HG03280 (cell line): ENCODE results near the gene KCTD16.

Experiments used
- ATAC-seq: cut with Tn5 transposase; IDR thresholded peaks from one replicate; pipeline ENCODE4 v1.9.1; 2021; ENCODE audit warnings: mild to moderate bottlenecking, moderate library complexity; ENCODE audit not compliant: unreplicated experiment

KCTD16 gene

DNA sequence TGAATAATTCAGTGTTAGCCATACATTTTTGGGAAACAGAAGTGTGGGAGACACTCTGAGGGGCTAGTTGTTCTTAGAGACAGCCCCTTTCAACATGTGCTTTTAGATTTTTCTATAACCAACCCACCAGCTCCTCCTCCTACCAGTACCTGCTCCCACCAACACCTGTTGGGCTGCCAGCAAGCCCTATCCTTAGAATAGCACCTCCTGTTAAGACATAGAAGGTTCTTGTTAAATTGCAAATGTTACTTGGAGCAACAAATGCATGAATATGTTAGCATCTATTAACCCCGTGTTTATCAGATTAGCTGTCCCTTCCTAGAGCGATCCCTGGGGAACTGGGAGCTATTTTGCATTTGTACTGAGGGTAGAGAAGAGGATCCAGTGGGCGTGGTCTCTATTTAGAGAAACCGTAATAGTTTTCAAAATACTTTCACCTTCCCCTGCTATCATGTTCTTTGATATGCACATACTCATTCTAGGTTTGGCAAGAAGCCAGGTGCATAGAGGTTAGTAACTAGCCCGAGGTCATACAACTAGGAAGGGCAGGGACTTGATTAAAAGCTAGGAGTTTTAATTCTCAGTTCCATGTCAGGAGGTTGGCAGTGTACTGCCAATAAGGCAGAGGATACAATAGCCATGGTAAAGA is 334.4 kb downstream of the KCTD16 start:
- ATAC-seq = no peak

DNA sequence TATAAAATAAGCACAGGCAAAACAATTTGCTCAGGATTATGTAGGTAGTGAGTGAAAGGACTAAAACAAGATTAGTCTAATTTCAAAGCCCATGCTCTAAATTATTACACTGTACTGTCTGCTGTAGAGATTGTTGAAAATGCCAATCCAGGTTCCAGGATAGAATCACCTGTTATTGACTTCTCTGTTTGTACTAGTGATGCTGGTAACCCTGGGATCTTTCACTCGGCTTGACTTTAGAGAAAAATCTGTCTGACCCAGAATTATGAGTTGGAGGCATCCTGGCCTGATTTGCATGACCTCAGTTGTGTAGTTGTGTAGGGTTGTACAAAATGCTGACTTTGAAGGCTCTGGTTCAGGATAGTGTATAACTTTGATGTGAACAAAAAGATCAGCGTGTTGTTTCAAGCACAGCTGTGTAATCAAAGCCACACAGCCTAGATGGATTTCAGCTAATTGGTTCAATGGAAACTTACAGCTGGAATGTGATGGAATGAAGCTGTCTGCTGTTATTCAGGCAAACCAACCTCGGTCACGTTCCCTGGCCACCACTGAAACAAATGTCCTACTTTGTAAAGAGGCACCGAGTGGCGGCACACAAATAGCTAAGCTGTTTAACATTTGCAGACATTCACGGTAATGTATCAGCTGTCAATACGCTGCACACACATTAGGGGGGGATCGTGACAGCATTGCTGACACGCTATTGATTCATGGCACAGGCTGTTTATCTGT is 340.3 kb downstream of the KCTD16 start:
- ATAC-seq = no peak

DNA sequence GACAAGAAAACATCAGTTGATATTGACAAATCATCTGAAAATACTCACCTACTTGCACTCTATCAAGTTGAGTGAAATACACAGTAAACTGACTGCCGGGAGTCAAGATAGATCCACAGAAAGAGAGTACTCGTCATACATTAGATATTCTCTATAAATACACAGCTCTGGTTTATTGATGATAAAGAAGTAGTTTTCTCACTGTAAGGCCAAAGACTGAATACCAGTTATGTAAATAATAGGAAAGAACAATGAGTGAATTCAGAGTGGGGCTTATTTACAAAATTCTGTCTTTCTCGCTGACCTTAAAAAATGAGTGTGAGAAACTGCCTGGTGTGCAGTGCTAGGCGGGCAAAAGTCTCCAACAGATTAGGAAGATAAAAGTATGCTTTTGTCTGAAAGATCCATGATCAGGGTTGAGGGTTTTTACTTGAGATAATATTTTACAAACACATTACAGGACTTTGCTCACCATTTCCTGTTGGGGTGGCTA is 341.0 kb downstream of the KCTD16 start:
- ATAC-seq = no peak

DNA sequence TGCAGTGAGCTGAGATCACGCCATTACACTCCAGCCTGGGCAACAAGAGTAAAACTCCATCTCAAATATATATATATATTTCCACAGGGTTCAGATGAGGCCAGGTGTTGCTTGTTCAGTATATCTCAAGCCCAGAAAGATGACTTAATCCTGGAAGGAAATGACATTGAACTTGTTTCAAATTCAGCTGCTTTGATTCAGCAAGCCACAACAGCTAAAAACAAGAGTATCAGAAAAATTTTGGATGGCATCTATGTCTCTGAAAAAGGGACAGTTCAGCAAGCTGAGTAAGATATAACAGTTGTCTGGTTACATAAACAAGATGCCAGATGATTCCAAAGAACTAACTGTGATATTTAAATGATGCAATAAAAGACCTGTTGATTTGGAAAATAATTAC is 352.0 kb downstream of the KCTD16 start:
- no peak for ATAC-seq

DNA sequence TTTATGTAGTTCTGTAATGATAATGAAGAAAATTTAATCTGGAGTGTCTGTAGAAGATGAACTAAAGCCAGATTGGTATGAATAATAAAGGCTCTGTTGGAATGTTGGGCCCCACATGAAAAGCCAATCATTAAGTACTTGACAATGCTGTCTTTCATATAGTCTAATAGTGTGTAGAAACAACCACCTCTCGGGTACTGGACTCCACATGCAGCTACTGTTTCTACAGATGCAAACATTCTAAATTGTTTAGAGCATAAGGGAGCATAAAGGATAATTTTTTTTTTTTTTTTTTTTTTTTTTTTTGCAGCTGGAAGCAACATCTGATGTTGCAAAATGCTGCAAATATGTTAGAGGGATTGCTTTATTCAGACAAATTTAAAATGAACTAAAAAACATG is 354.3 kb downstream of the KCTD16 start:
- ATAC-seq = no peak

DNA sequence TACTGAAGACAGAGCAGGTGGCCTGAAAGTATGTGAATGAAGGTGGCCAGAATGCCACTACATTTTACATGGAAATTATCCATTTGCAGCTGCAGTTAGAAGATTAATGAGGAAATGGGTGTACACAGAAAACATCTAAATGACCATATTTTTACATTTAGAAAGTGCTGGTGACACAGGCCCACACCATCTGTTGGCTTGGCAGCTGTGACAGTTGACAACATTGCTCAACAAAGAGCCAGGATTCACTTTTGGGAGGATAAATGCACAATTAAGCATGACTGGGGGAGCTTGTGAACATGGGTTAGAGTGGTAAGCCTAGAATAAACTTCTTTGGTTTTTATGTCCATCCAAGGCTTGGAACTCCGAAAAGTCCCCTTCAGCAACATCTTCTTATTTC is 360.5 kb downstream of the KCTD16 start:
- ATAC-seq = no peak
